GM12872 (cell line): Measurements from ENCODE around the gene REM2.

Experiments
- CTCF ChIP-seq: IDR thresholded peaks from 3 replicates; pipeline ENCODE4 v1.5.1; 2011; ENCODE audit warnings: low read depth, mild to moderate bottlenecking, low read length, moderate library complexity; ENCODE audit not compliant: insufficient read depth

REM2 gene

GRCh38 chr14:22875003-22875747 is 7.8 kb upstream of the REM2 start:
- TF ChIP-seq CTCF: no peak

GRCh38 chr14:22875748-22876319 is 7.2 kb upstream of the REM2 start:
- TF ChIP-seq CTCF: no peak

GRCh38 chr14:22877000-22877501 is 6.0 kb upstream of the REM2 start:
- TF ChIP-seq CTCF: no peak

- TF ChIP-seq CTCF: no peak
Measured at GRCh38 chr14:22878271-22879246, 4.5 kb upstream of the REM2 start.

- no peak for TF ChIP-seq CTCF
Measured at GRCh38 chr14:22882064-22882463, 958 bp upstream of the REM2 start.

GRCh38 chr14:22882529-22883172 is 371 bp upstream of the REM2 start:
- no peak for TF ChIP-seq CTCF
